SK-MEL-5 (cell line): Measurements from ENCODE around the gene NFATC2. TPM values are rescaled to one million over a fixed set of nuclear protein-coding genes. Genes with fewer than 3 reads are reported as not detected.

Experiments
- DNase-seq: peaks from one replicate; pipeline ENCODE4 v3.0.0-alpha.2; 2016; ENCODE audit warnings: low read depth, low spot score
- in situ Hi-C: cut with HindIII; loops from 2 replicates; pipeline ENCODE4 v1.10.0; 2016; ENCODE audit warnings: low sequenced_read_pairs, high pct_unique_total_duplicates, low pct_unique_long_range_greater_than_20kb
- total RNA-seq: library from RNA; depleted of rRNA; stranded (reverse); fragments of >200 nt; shearing (Covaris generic); gene quantifications from 2 replicates; pipeline ENCODE4 v1.2.3, GENCODE V29; 2014

The NFATC2 gene
- total RNA-seq, 1 experiment from 2014 or later = 2.6 TPM

- no peak for DNase-seq
Measured at GRCh38 chr20:51529081-51529681, 13.3 kb downstream of the NFATC2 start.

GRCh38 chr20:51528263-51529027 is 14.1 kb downstream of the NFATC2 start:
- in situ Hi-C loops = no loop called here
- DNase-seq = no peak

More at GRCh38 chr20:51529081-51529681, 13.3 kb downstream of the NFATC2 start:
- in situ Hi-C loops = no loop called here

DNA sequence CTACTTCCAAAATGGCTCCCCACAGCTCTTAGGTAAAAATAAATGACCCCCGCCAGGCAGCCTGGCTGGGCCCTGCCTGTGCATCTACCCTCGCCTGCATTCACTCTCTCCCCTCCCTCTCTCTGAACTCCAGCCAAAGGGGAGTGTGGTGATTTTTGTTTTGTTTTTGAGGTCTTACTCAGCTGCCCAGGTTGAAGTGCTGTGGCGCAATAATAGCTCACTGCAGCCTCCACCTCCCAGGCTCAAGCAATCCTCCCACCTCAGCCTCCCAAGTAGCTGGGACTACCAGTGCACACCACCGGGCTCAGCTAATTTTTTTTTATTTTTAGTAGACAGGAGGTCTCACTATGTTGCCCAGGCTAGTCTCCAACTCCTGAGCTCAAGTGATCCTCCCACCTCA is 15.8 kb downstream of the NFATC2 start:
- in situ Hi-C loops = no loop called here

GRCh38 chr20:51526106-51526470 is 16.4 kb downstream of the NFATC2 start:
- in situ Hi-C loops = no loop called here
- no peak for DNase-seq

More for the DNA sequence above, 15.8 kb downstream of the NFATC2 start:
- DNase-seq = no peak

DNA sequence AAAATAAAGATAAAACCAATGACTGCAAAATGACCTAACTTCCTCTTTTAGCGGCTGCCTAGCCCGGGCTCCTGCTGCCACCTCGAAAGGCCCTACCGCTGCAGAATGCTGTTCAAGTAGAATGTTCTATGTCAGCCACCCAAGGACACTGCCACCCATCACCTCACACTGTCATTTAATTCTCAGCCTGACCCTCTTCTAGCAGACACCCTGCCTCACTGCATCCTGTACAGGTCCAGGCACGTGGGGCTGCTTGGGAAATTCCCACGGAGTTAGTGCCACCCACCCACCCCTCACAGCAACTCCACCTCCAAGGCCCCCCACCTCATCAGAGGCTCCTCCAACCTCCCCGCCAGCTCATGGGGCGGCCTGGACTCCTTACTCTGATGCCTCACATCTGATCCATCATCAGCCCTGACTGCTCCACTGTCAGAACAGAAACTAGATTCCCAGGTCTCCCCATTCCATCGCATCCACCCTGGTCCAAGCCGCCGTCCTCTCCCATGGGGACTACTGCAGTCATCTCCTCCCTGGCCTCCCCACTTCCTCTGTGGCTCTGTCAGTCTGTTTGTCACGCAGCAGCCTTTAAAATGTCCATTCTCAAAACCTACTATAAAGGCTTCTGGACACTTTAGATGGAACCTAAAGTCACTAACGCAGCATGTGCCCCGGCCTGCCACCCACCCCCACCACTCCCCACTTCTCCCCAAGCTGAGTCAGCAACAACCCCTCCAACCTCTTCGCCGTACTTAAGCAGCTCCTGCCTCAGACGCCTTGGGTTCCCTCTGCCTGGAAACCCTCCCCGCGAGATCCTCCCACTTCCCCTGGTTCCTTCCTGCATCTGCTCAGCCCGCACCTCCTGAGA is 17.0 kb downstream of the NFATC2 start:
- DNase-seq = no peak
- in situ Hi-C loops = no loop called here

DNA sequence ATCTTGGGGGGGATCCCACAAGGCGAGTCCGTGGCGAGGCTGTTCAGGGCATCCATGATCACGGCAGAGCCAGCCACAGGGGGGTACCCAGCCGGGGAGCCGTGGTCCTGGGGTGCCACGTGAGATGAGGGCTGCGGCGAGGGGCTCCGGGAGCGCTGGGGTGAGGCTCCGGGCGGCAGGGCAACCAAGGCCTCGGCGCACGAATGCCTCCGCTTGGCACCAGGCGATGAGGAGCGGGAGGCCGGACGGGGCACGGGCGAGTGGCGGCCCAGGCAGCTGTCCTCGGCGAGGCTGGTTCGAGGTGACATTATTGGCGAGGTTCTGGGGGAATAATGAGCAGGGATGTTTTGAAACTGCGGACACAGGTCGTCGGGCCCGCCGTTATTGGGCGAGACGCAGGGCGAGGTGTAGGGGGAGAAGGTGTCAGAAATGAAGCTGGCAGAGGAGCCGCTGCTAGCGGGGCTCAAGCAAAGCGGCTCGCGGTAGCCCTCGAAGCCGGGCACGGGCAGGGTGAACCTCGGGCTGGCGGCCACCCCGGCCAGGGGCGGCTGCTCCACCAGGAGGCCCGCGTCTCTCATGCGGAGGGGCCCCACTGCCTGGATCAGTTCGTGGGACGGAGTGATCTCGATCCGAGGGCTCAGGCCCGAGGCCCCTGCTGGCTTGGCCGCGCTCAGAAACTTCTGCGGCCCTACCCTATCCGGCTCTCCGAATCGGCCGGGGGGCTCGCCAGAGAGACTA is 19.1 kb downstream of the NFATC2 start:
- in situ Hi-C loops = no loop called here
- no peak for DNase-seq

DNA sequence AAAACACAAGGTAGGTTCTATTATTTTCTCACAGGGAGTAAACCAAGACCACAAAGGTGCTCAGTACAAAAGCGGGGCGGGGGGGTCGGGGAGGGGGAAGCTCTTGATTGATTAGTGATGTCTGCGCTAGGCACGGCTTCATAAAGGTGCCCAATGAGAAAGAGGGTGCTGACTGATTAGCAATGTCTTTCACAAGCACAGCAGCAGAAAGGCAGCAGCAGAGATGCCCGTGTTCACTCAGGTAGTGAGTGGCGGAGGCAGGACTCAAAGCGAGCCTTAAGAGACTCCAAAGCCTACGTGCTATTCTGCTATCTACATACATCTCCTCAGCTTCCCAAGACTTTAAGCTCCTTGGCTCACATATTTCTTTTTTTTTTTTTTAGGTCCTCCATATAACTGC is 20.3 kb downstream of the NFATC2 start:
- in situ Hi-C loops = no loop called here
- DNase-seq = no peak

DNA sequence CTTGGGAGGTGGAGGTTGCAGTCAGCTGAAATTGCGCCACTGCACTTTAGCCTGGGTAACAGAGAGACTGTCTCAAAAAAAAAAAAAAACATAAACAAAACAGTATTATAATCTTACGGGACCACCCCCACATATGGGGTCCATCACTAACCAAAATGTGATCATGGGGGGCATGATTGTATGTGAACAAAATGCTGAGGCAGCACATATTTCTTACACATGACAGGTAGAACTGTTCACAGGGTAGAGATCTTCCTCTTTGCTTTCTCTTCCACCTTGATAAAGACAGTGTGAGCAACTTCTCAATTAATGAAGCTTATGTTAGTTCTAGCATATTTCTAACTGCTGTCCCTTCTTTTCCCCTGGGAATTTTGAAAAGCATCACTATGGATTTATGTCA is 24.7 kb downstream of the NFATC2 start:
- in situ Hi-C loops = no loop called here
- DNase-seq = no peak

DNA sequence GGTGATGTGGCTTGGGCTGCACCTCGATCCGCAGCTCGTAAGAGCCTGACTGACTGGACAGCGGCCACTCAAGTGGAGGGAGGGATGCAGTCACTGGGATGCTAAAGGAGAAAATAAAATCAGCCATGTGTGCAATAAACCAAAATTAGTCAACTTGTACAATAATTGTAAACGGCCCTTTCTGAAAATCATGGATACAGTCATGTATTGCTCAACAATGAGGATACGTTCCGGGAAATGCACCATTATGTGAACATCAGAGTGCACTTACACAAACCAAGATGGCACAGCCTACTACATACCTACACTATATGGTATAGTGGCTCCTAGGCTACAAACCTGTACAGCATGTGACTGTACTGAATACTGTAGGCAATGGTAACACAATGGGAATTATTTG is 25.7 kb downstream of the NFATC2 start:
- no peak for DNase-seq
- in situ Hi-C loops = no loop called here

GRCh38 chr20:51514836-51515235 is 27.7 kb downstream of the NFATC2 start:
- in situ Hi-C loops = no loop called here
- no peak for DNase-seq

- no peak for DNase-seq
- in situ Hi-C loops = no loop called here
Measured at GRCh38 chr20:51514249-51514648, 28.3 kb downstream of the NFATC2 start.

DNA sequence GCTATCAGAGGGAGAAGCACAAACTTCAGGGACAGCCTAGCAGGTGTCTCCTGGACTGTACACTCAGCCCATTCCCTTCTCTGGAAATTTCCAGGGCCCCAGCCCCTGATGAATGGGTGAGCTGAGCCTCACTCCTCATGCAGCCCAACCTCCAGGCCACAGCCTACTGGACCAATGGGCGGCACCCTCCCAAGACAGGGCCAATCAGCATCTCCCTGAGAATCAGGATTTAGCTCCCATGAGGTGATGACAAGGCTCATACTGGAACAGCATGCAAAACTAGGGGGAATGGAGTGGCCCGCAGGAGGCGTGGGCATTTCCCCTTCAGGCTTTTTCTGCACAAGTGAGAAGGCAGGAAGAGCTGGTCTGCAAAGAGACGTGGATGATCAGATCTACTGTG is 29.0 kb downstream of the NFATC2 start:
- in situ Hi-C loops = no loop called here
- DNase-seq = no peak

DNA sequence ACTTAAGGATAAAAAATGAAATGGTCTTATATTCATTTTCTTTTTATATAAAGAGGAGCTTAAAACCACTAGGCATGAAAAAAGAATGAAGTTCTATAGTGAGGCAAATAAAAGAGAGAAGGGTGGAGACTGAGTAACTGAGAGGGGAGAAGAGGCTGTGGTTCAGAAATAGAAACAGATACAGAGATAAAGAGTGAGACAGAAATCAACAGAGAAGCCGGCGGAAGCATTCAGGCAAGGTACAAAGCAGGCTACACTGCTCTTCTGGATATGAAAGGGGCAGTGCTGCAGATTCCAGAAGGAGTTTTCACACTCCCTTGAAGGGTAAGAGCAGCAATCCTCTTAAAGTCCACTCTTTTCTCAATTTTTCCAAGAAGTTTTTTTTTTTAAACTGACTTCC is 29.9 kb downstream of the NFATC2 start:
- in situ Hi-C loops = no loop called here
- DNase-seq = no peak

GRCh38 chr20:51511861-51512619 is 30.5 kb downstream of the NFATC2 start:
- in situ Hi-C loops = no loop called here
- DNase-seq = no peak

DNA sequence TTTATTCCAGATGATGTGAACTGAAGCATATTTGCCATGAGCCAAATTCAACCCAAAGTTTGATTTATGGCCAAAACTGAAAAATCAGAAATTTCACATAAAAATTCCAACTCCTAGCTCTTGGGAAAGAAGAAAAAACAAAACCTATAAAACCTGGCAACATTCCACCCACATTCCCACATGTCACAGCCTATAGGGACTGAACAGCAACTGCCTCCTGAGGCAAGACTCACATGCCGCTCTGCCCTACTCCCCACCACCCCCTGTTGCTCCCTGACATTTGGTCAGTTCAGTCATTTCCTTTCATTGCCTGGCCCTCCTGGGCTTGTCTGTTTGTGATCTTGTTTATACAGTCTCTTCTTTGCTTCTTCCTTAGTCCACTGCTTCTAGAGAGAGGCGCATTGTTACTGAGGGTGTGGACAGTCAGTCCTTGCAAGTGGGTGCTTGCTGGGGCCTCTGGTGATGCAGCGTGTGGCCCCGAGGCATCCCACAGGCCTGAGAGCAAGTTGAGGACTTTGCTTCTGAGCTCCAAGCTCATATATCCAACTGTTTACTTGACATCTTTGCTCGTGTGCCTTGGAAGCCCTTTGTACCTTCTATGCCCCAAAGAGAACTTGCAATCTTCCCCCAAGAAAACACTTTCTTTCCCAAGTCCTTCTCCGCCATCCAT is 31.4 kb downstream of the NFATC2 start:
- in situ Hi-C loops = no loop called here
- DNase-seq = peak; percentile 85

DNA sequence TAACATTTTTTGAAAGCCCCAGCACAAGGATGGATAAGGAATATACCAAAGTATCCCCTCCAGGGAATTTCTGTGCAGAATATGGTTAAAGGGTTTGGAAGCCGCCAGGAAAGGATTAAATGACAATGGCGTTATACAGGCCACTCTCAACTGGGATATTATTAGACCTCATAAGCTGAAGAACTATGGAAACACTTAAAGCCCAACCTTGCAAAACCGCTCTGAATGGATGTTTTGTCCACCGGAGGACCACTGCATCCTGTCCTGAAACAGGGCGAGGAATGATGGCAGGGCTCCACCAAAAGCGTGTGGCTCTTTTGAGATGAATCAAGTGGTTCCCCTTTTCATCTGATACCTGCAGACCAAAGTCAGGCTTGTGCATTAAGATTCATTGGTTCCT is 32.4 kb downstream of the NFATC2 start:
- in situ Hi-C loops = no loop called here
- DNase-seq = peak; percentile 88

- in situ Hi-C loops = no loop called here
- DNase-seq = no peak
Measured at GRCh38 chr20:51509208-51509607, 33.3 kb downstream of the NFATC2 start.
